ENCODE data around the gene TMEM253.

Gene TMEM253

GRCh38 chr14:21071225-21072030 is 29.4 kb upstream of the TMEM253 start:
- DNase-seq, result no peak

GRCh38 chr14:21072031-21072473 is 28.8 kb upstream of the TMEM253 start:
- no peak for DNase-seq

DNA sequence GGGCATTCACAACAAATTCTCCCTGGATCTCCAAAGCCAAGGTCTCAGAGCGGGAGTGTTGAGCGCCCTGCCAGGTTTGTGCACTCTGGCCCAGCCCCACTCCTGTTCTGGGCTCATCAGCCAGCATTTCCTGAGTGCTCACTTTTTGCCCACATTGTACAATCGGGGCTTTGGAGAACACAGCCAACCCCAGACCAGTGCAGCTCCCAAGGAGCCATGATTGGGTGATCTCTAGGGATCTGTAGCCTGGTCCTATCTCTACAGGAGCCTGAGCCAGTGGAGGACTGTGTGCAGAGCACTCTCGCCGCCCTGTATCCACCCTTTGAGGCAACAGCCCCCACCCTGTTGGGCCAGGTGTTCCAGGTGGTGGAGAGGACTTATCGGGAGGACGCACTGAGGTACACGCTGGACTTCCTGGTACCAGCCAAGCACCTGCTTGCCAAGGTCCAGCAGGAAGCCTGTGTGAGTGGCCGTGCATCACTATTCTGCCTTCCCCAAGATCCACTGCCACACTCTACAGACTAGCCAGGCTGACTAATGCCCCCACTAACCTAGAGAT is 28.0 kb upstream of the TMEM253 start:
- no peak for DNase-seq

DNA sequence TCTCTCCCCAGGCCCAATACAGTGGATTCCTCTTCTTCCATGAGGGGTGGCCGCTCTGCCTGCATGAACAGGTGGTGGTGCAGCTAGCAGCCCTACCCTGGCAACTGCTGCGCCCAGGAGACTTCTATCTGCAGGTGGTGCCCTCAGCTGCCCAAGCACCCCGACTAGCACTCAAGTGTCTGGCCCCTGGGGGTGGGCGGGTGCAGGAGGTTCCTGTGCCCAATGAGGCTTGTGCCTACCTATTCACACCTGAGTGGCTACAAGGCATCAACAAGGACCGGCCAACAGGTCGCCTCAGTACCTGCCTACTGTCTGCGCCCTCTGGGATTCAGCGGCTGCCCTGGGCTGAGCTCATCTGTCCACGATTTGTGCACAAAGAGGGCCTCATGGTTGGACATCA is 26.9 kb upstream of the TMEM253 start:
- no peak for DNase-seq

GRCh38 chr14:21074398-21075272 is 26.2 kb upstream of the TMEM253 start:
- no peak for DNase-seq

DNA sequence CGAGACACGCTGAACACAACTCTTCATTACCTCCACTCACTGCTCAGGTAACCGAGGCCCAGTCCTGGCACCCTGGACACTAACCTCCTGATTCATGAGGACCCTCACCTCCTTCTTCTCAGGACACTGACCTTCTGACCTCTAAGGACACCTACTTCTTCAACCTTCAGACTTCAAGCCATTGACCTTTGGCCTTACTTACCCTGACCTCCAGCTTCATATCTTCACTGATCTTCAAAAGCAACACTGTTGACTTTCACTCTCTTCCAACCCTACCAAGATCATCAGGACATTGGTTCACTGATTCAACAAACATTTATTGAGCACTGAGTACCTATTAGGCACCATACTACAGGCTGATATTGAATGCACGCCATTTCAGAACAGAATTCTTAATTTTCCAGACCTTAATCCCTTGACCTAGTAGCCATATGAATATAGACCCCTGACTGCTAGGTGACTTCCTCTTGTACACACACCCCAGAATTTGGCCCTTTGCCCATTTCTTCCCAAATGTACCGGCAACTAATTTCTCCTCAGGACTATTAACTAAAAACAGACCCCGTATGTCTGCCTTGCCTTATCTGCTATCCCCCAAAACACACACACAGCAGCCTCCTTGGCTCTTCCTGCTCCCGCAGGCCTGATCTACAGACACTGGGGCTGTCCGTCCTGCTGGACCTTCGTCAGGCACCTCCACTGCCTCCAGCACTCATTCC is 25.0 kb upstream of the TMEM253 start:
- DNase-seq, result no peak

GRCh38 chr14:21077672-21078071 is 23.2 kb upstream of the TMEM253 start:
- no peak for DNase-seq

- DNase-seq, result no peak
Observed at GRCh38 chr14:21078287-21078686, 22.6 kb upstream of the TMEM253 start.

GRCh38 chr14:21078726-21079125 is 22.1 kb upstream of the TMEM253 start:
- no peak for DNase-seq

DNA sequence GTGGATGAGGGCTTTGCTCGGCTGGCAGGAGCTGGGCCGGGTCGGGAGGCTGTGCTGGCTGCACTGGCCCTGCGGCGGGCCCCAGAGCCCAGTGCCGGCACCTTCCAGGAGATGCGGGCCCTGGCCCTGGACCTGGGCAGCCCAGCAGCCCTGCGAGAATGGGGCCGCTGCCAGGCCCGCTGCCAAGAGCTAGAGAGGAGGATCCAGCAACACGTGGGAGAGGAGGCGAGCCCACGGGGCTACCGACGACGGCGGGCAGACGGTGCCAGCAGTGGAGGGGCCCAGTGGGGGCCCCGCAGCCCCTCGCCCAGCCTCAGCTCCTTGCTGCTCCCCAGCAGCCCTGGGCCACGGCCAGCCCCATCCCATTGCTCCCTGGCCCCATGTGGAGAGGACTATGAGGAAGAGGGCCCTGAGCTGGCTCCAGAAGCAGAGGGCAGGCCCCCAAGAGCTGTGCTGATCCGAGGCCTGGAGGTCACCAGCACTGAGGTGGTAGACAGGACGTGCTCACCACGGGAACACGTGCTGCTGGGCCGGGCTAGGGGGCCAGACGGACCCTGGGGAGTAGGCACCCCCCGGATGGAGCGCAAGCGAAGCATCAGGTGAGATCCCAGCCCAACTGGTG is 19.2 kb upstream of the TMEM253 start:
- no peak for DNase-seq

- DNase-seq, result no peak
Observed at GRCh38 chr14:21083565-21084325, 17.1 kb upstream of the TMEM253 start.

GRCh38 chr14:21084396-21084795 is 16.5 kb upstream of the TMEM253 start:
- DNase-seq, result no peak

DNA sequence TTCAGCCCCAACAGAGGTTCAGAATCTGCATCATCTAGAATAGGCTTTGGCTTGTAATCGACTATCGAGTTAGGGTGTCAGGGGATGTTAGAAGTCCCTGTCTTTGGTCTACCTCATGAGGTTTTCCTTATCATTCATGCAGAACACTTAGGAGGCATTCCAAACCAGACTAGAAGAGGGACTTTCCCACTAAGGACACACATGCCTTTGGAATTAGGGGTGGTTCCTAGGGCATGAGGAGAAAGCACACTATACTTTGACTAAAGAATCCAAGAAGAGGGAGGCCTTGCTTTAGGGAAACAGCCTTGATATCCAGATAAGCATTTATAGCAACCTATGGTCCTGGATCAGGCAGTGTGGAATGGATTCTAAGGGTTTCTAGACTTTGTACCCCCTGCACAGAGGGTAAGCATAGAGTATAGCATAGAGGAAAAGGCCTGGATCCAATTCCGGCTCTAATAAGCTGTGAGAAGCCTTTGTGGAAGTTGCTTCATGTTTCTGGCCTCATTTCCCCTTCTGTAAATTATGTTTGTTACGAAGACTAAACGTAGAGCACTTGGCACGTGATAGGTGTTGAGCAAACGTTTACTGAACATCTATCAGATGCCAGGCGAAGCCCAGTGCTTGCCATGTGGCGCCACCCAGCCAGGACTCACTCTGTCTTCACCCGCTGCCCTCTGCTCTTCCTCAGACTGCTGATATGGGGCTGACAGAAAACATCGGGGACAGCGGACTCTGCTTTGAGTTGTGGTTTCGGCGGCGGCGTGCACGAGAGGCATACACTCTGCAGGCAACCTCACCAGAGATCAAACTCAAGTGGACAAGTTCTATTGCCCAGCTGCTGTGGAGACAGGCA is 15.6 kb upstream of the TMEM253 start:
- DNase-seq, result no peak

GRCh38 chr14:21086908-21087293 is 14.0 kb upstream of the TMEM253 start:
- DNase-seq, result no peak

DNA sequence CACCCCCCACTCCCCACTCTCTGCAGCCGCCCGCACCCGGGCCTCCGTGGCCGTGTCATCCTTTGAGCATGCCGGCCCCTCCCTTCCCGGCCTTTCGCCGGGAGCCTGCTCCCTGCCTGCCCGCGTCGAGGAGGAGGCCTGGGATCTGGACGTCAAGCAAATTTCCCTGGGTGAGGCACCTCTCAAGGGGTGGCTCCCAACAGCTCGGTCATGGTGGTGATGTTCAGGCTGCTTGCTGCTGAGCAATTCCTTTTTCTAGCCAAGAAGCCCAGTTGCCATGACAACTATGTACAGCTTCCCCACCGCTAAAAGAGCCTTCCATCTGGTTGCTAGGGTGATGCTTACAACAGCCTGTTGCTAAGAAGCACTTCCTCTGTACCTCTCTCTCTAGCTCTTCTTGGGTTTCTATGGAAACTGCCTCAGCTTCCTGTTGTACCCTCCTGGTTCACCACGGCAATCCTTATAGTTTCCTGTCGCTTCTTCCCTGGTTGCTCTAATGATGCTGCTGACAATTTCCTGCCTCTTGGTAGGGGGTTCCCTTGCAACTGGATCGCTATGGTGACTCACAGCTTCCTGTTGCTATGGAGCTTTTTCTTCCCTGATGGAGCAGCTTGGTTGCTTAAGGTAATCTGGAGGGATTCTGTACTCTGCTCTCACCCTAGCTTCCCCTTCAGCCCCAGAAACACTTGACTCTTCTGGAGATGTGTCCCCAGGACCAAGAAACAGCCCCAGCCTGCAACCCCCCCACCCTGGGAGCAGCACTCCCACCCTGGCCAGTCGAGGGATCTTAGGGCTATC is 13.4 kb upstream of the TMEM253 start:
- DNase-seq, result no peak

DNA sequence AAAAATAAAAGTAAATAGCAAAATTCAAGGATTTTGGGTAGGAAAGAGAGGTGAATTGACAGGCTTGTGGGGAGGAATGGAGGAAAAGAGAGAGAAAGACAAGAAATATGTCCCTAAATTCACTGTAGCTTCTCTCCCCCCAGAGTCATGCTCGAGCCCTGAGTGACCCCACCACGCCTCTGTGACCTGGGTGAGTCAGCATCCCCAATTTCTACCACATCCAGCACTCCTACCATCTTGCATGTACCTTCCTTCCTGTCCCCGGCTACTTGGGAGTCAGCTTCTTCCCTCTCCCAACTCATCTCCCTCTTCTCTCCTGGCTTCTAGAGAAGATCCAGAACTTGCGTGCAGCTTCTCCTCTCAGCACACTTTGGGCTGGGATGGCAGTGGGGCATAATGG is 12.2 kb upstream of the TMEM253 start:
- no peak for DNase-seq

- DNase-seq, result no peak
Observed at GRCh38 chr14:21089271-21089670, 11.6 kb upstream of the TMEM253 start.

DNA sequence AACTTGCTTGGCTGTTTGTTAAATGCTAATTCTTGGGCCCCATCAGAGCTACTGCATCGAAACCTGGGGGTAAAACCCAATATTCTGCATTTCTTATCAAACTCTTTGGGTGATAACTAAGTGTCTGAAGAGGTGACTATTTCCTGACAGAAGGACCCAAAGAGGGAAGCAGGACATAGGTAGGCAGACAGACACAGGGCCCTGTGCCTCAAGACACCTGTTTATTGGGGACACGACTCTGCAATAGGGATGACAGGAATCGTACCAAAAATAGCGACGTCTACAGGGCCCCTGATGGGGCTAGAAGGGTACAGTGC is 11.0 kb upstream of the TMEM253 start:
- DNase-seq, result no peak

GRCh38 chr14:21090194-21090939 is 10.5 kb upstream of the TMEM253 start:
- DNase-seq, result no peak

Data from stimulated activated CD4-positive, alpha-beta T cell treated with anti-CD3 and anti-CD28 coated beads, Interleukin-4, amount 100 ng/mL, for 1 hour (primary cell).